ENCODE measurements around the gene UPF3A.
"Not testable (repeated sequence)": the region's sequence is repeated elsewhere in the genome, so short reads cannot be mapped to it uniquely, and the experiment has no call there.

UPF3A gene

DNA sequence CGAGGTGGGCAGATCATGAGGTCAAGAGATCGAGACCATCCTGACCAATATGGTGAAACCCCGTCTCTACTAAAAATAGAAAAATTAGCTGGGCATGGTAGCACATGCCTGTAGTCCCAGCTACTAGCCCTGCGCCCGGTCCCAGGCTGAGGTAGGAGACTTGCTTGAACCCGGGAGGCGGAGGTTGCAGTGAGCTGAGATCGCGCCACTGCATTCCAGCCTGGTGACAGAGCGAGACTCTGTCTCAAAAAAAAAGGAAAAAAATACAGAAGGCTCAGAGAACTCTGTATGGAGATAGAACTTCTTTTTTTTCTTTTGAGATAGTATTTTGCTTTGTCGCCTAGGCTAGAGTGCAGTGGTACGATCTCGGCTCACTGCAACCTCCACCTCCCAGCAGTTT, 17.1 kb upstream of the UPF3A start:
- not testable (repeated sequence) for FAIRE-seq

DNA sequence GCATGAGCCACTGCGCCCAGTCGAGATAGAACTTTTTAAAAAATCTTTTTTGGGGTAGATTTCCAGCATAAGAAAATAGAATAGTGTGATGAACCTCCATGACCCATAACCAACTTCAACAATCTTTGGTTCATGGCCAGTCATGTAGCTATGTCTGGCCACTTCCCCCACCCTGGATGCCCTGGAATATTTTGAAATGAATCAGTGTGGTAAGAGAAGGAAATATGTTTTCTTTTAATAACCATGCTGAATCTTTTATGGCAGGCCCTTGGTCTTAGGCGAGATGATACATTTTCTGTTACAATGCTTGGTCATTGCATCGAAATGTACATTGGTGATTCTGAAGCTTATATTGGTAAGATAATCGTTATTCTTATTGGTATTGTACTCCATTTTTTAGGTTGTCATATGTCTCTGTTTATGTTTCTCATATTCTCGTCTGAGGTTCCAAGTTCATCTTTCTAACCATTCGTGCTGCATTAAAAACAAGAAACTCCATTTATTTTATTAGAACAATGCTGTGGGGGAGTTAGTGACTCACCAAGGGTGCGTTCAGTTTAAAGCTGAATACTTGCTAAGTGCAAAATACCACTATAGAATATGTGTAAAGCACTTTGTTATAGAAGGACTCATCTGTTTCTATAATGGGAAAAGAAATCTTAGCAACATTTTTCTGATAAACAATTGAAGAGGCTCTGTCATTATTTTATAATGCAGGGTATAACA, 16.4 kb upstream of the UPF3A start:
- no peak for FAIRE-seq

- FAIRE-seq, result no peak
Observed at GRCh38 chr13:114266241-114266640, 15.2 kb upstream of the UPF3A start.

DNA sequence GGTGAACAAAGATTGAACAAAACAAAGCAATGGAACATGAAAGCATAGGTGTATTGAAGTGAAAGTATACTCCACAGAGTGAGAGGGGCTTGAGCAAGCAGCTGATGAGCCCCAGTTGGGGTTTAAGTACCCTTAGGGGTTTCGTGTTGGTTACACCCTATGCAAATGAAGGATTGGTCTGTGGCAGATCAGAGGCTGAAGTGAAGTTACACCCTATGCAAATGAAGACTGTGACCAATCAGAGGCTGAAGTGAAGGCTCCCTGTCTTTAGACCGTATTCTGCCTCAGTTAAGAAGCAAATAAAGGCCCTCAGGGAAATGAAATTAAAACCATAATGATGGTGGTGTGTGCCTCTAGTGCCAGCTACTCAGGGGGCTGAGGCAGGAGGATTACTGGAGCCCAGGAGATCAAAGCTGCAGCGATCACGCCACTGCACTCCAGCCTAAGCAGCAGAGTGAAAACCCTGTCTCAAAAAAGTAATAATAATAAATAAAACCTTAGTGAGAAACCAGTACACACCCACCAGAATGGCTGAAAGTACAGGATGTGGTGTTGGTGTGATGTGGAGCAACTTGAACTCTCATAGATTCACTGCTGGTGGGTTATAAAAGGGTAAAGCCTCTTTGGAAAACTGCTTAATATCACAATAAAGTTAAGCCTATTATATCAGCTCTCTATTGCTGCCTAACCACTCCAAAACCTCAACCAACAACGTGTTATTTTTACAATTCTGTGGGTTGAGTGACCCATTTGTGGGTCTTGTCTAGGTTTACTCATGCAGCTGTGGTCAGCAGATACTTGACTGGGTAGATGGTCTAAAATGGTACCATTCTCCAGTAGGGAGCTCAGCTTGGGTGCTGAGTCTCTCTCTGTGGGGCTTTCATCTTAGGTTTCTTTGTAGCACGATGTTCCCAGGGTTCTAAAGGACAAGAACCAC, 12.8 kb upstream of the UPF3A start:
- FAIRE-seq, result no peak

DNA sequence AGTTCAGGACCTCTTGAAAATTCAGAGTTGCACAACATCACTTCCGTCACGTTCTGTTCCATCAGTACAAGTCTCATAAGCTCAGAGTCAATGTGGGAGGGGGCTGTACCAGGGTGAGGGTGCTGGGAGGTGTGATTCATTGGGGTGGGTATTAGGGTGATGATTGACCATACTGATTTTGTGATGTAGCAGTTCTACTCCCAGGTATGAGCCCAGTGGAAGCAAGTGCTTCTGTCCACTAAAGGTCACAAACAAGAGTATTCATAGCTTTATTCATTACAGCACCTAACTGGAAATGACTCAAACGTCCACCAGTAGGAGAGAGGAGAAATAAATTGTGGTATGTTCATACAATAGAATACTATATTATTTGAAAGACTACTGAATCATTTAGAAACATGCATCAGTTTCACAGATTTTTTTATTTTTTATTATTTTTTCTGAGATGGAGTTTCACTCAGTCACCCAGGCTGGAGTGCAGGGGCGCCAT, 12.1 kb upstream of the UPF3A start:
- no peak for FAIRE-seq

- FAIRE-seq, result no peak
Observed at GRCh38 chr13:114272977-114273376, 8.4 kb upstream of the UPF3A start.

DNA sequence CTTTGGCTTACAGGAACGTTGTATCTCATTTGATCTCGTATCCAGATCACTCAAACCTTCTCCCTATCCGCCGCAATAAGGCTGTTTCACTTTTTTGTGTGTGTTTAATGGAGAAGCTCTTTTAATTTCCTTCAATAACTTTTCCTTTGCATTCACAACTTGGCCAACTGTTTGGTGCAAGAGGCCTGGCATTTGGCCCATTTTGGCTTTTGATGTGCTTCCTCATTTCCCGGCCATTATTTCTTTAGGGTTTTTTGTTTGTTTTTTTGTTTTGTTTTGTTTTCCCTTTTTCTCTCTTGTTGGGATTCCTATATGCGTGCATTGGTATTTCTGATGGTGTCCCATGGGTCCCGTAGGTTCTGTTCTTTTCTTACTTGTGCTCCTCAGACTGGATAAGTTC, 6.1 kb upstream of the UPF3A start:
- no peak for FAIRE-seq

DNA sequence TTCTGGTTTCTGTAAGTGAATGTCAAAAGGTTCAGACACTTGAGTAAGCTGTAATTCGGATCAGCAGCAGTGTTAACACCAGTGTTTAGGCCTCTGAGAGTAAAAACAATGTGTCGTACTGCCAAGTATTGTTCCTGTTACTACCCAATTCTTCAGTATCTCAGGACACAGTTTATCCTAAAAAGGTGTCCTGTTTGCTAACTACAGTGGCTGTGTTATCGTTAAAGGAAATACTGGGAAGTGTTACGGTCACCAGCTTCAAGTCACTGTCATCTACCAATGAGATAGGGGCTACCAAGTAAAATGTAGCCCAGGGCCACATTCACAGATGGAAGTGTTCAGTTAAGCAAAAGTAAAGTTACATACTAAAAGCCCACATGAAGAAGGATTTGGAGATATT, 2.3 kb upstream of the UPF3A start:
- FAIRE-seq, result no peak

- no peak for FAIRE-seq
Observed at GRCh38 chr13:114279758-114280355, 1.5 kb upstream of the UPF3A start.

- FAIRE-seq, result no peak
Observed at GRCh38 chr13:114282041-114282670, 755 bp downstream of the UPF3A start.

GRCh38 chr13:114283576-114283975, 2.2 kb downstream of the UPF3A start:
- FAIRE-seq, result no peak

GRCh38 chr13:114284680-114285079, 3.3 kb downstream of the UPF3A start:
- FAIRE-seq, result no peak

DNA sequence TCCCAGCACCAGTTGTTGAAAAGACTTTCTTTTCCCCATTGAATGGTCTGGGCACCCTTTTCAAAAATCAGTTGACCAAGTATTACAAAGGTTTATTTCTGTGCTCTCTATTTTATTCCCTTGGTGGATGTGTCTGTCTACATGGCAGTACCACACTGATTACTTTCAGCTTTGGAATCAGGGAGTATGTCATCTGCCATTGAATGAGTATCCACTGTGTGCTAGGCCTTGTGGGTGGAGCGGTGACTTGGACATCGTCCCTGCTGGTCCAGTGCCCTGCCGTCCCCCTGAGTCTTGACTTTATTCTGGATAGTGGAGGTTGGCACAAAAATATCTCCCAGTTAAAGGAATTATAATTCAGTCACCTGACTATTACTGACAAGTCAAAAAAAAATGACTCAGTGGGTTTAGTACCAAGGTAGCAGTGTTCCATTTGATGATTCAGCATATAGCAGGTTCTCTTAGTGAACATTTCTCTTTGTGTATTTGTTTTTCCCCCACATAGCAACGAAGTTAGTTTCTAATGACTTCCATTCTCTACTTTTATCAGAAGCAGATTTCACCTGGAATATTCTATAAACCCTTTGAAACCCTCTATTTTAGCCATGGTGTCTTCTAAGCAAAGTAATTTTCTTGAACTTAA, 3.9 kb downstream of the UPF3A start:
- FAIRE-seq, result no peak

- FAIRE-seq, result no peak
Observed at GRCh38 chr13:114286808-114287207, 5.4 kb downstream of the UPF3A start.

DNA sequence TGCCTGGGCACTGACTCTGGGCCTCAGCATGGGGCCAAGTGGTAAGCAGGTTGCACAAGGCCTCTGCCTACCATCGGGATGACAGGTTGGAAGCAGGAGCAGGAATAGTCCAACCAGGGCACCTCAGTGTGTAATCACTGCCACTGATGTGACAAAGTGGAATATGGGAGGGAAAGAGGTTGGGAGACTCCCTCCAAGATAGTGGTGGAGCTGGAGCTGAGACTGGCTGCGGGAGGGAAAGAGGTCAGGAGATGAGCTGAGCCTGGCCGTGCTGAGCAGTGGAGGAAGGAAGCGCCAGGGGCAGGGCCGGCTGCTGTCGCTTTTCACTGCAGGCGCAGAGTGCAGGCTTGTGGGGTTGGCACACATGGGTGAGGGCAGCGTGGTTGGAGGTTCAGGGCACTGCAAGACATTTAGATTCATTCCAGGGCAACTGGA, 6.8 kb downstream of the UPF3A start:
- no peak for FAIRE-seq

DNA sequence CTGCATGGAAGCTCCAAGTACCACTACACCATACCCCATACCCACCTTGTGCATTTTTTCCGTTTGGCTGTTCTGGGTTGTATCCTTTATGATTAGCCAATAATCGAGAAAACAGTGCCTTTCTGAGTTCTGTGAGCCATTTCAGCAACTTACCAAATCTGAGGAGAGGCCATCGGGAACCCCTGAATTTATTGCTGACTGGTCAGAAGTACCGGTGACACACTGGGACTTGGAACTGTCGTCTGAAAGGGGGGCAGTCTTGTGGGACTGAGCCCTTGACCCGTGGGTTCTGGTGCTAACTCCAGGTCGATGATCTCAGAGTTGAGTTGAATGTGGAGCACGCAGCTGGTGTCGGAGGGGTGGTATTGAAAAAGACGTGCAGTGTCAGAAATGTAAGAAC, 15.0 kb downstream of the UPF3A start:
- no peak for FAIRE-seq

DNA sequence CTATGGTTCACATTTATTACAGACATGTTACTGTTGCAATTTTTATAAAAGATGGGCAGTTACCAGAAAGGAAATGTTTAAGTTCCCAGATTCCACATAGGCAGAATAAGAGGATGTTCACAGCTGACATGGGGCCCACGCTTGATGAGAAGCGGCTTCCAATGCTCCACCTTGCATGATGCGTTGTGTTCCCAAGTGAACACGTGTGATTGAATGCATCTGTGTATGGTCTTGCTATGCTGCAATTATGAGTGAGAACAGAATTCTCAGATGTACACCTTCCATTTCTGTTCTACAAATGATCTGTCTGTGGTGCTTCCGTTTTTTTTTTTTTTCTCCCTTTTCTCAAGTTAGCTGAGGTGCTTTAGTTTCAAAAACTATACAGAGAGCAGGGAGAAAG, 15.5 kb downstream of the UPF3A start:
- FAIRE-seq, result no peak

DNA sequence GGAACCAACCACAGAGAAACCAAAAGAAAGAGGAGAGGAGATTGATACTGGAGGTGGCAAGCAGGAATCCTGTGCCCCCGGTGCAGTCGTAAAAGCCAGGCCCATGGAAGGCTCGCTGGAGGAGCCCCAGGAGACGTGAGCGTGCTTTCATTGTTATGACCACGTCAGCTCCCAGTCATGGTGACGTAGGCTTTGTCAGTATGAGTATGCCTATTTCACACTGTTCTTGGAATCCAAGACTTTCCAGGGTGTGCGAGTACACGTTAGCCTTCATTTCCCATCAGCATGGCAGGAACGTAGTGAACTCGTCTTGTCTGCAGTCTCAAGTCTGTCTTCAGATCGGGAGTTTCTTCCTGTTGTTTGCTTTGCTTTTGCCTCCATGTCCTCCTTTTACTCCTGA, 17.5 kb downstream of the UPF3A start:
- no peak for FAIRE-seq

DNA sequence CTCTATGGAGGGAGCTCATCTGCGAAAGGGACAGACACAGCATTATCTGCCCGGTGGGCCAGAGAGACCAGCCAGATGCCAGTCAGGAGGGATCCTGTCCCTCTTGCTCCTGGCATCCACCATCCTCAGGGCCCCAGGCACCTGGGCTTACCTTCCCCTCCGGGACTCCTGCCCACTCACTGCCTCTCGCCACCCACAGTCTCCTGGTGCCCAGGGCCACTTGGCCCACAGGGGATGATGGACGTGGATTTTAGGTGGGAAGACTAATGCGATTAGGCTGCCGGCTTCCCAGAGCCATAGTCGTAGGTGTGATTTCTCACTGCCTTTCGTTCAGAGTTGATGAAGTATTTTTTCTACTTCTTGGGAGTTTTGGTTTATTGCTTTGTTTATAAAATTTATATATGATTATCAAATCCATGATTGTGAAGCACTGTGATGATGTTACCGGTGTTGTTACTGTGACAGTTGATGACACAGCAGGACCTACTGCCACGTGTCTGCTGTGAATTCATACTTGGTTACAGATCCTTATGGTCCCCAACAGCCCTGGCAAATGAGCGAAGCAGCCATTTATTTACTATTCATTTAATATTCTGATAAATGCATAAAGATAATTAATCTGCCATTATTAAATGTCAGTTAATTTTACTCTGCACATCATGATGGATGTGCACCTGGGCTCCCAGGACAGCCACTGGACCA, 18.4 kb downstream of the UPF3A start:
- FAIRE-seq, result no peak

- FAIRE-seq, result no peak
Observed at GRCh38 chr13:114303700-114304327, 22.4 kb downstream of the UPF3A start.

- no peak for FAIRE-seq
Observed at GRCh38 chr13:114304346-114305034, 23.1 kb downstream of the UPF3A start.

Measured in A204.1 (cell line).